ENCODE measurements around the gene DUSP28.

The DUSP28 gene

GRCh38 chr2:240588006-240588655 lies 28.0 kb downstream of the DUSP28 start:
- DNase-seq = no peak

DNA sequence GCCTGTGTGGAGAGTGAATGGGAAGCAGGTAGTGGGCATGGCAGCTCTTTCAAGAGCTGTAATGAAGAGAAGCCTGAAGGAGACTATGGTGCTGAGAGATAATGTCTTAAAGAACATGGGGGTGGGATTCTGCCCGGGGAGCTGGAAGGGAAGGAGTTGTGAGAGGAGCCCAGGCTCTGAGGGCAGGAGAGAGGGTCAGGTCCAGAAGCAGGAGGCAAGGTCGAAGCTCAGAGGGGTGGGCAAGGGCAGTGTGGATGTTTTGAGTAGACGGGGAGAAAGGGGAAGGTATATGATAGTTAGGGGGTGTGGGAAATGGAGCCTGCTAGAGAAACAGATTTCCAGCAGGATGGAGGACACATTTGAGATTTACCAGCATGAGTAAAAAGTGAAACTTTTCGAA lies 28.5 kb downstream of the DUSP28 start:
- no peak for DNase-seq

GRCh38 chr2:240589375-240589774 lies 29.2 kb downstream of the DUSP28 start:
- no peak for DNase-seq

DNA sequence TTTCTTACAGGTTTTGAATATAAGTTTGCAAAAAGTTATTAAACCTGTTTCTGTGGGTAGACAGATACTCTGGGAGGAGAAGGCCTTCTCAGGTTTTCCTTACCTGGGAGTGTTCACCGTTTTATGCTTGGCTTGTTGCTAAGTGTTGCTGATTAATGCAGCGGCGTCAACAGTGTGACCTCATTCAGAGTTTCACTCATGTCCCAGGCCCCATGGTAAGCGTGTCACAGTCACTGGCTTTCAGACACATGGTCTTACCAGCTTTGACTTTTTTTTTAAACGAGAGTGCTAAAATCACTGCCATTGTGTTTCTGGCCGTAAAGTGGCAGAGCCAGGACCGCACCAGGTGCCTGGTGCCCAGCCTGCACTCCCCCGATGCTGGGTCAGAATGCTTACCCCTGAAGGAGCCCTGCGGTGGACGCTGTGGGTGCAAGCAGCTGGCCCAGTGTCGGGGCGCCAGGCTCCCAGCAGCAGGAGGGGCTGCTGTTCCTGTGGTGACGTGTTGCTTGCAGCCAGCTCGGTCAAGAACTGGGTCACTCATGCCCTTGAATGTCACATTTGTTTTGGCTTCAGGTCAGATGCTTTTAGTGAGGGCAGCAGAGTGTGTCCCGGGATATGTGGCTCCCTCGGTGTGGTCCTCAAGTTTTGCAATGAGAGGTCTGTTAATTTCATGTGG lies 29.8 kb downstream of the DUSP28 start:
- DNase-seq = no peak

DNA sequence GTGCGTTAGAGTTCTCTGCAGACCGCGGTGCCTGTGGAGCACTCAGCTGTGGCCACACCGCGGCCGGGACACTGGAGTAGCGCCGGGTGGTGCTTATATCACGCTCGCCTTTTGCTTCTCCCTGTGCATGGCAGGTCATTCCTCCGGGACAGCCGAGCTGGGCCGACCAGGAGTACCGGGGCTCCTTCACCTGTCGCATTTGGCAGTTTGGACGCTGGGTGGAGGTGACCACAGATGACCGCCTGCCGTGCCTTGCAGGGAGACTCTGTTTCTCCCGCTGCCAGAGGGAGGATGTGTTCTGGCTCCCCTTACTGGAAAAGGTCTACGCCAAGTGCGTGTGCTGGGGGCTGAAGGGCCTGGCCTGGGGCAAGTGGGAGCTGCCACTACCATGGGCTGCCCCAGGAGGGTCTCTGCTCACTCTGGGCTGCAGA lies 30.5 kb downstream of the DUSP28 start:
- DNase-seq = no peak

- no peak for DNase-seq
Observed at GRCh38 chr2:240591226-240591625, 31.1 kb downstream of the DUSP28 start.

- DNase-seq = no peak
Observed at GRCh38 chr2:240591784-240592183, 31.6 kb downstream of the DUSP28 start.

DNA sequence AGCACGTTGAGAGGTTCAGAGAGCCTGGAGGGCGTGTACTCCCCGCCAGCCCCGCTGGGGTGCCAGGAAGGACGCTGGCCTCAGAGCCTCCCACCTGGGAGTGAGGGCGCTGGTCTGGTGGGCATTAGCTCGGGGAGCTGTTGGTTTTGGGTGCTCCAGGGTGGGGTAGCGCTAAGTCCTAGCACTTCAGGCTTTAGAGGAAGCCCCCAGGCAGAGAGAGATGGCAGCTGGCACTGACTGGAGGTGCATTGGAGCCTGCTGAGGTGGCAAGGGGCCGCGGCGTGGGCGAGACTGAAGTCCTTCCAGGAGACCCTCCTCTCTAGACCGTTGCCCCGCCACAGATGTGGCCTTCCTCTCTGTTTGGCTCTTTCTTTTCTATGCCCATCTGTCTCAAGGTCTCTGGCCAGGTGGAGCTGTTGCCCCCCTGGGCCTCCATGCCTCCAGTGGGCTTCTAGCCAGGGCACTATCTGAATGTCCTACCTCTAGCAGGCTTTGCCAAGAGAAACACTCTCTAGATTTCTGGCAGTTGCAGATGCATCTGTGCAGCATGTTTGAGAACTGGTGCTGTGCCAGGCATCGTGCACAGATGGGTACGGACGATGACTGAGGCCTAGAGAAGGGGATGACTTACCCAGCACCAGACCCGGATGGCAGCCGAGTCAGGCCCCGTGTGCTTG lies 33.0 kb downstream of the DUSP28 start:
- no peak for DNase-seq

DNA sequence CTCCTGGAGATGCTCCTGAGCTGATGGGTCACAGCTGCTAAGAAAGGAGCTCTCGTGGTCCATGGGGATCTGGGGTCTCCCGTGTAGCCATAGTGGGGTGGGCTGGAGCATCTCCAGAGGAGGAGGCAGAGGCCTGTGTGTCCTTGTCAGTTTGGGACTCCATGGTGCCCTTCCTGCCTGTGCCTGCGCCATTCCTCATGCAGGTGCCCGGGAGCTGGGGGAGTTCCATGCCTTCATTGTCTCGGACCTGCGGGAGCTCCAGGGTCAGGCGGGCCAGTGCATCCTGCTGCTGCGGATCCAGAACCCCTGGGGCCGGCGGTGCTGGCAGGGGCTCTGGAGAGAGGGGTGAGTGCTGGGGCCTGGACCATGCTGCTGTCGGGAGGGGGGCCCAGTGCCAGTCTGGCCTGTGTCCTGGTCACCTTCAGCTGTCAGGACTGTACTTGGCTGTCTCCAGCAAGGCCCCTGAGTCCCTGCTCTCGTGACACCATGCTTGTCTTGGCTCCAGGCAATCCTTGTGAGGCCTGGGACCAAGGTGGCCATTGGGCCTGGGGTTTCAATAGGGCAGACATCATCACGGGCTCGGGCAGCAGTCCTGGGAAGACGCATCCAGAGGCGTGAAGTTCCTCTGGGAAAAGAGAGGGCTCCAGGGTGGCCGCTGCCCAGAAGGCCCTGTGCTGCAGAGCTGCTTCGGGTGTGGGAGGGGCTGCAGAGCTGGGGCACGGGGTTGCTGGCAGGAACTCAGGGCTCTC lies 33.7 kb downstream of the DUSP28 start:
- DNase-seq = no peak

GRCh38 chr2:240594511-240595380 lies 34.6 kb downstream of the DUSP28 start:
- no peak for DNase-seq

- no peak for DNase-seq
Observed at GRCh38 chr2:240595381-240596079, 35.4 kb downstream of the DUSP28 start.

- DNase-seq = no peak
Observed at GRCh38 chr2:240596080-240596460, 35.9 kb downstream of the DUSP28 start.

- no peak for DNase-seq
Observed at GRCh38 chr2:240596491-240596931, 36.4 kb downstream of the DUSP28 start.

GRCh38 chr2:240597054-240597418 lies 36.9 kb downstream of the DUSP28 start:
- no peak for DNase-seq

DNA sequence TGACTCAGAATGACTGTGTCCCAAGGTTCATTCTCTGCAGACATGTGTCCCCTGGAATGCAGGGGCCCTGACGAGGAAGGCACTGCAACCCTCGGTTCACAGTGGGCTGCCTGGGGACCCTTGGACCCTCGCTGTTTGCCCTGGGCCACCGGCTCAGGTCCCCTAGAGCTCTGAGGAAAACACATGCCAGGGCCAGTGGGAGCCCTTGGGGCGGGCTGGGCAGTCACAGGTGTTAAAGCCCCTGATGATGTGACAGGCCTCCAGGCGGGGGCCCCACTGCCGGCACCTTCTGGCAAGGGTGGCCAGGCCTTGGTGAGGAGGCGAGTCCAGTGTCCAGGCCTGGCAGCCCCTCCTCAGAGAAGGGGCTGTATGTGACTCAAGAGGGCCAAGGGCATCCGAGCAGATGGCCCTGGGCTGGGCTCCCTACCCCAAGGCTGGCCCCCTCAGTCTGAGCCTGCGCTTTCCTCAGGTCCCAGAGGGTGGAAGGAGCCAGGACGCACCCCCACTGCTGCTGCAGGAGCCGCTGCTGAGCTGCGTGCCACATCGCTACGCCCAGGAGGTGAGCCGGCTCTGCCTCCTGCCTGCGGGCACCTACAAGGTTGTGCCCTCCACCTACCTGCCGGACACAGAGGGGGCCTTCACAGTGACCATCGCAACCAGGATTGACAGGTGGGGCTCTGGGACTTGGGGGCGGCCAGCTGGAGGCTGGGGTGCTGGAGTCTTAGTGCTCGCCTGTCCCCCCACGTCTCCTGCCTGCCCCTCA lies 37.4 kb downstream of the DUSP28 start:
- DNase-seq = no peak

- no peak for DNase-seq
Observed at GRCh38 chr2:240598311-240598911, 38.3 kb downstream of the DUSP28 start.

- no peak for DNase-seq
Observed at GRCh38 chr2:240599141-240599583, 39.0 kb downstream of the DUSP28 start.

DNA sequence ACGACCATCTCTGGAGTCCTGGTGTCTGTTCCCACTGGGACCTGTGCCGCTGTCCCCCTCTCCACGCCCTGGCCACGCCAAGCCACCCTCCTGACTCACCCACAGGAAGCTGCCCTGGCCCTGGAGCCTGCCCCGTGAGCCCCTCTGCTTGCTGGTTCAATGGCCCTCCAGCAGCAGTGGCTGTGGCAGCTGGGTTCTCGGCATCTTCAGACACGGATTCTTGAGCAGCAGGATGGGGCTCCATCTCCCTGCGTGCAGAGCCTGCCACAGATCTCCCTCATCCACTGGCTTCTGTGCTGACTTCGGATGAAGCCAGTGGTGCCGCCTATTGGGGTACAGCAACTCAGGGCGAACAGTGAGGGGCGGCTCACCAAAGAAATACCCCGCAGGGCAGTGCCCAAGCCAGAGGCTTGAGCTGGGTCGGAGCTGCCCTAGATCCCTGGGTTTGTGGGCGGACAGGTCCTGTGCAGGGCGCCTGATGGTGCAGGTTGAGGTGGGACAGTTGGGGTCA lies 40.3 kb downstream of the DUSP28 start:
- DNase-seq = no peak

GRCh38 chr2:240601061-240601830 lies 41.1 kb downstream of the DUSP28 start:
- DNase-seq = no peak

DNA sequence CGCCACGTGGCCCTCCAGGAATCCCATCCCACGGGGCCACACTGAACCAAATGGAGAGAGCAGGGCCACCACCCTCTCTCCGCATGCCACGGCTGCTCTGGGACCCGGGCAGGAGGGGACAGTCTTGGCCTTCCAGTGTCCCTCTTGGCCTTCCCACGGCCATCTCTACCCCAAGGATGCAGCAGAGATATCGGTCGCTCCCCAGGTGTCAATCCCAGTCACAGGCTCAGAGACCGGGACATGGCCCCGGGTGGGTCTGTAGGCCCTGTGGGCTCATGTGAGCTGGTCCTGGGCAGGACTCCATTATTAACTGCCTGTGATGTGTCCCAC lies 41.6 kb downstream of the DUSP28 start:
- DNase-seq = no peak
